Fibroblast of lung (primary cell): ENCODE measurements around the gene MKKS.

Source experiments
- EZH2 ChIP-seq: IDR thresholded peaks from 2 replicates; pipeline ENCODE4 v1.5.1; 2012; ENCODE audit warnings: low read length, control low read depth, mild to moderate bottlenecking; ENCODE audit errors: missing control alignments
- TF ChIP-seq, protein P1 (sequence below), 2 donors: IDR thresholded peaks in 1 of 2; conservative IDR thresholded peaks in 1 of 2; 1 replicate in 1 of 2; 2 replicates in 1 of 2; pipeline ENCODE4 v1.5.1; 2011 to 2012; ENCODE audit warnings: low read length in 2 of 2, control low read depth in 1 of 2, inconsistent platforms in 1 of 2, low read depth in 1 of 2, mild to moderate bottlenecking in 1 of 2

DNA sequence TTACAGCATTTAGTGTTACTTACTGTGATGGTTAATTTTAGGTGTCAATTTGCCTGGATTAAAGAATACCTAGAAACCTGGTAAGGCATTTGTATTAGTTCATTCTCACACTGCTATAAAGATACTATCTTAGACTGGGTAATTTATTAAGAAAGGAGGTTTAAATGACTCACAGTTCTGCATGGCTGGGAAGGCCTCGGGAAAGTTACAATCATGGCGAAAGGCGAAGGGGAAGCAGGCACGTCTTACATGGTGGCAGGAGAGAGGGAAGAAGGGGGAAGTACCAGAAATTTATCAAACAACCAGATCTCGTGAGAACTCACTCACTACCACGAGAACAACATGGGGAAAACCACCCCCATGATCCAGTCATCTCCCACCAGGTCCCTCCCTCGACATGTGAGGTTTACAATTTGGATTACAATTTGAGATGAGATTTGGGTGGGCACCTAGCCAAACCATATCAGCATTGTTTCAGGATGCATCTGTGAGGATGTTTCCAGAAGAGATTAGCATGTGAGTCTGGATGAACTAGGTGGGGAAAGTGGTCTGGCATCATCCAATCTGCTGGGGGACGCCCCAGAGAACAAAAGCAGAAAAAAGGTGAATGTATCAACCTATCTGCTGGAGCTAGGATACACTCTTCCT, 76.8 kb downstream of the MKKS start:
- TF ChIP-seq, protein P1, sequence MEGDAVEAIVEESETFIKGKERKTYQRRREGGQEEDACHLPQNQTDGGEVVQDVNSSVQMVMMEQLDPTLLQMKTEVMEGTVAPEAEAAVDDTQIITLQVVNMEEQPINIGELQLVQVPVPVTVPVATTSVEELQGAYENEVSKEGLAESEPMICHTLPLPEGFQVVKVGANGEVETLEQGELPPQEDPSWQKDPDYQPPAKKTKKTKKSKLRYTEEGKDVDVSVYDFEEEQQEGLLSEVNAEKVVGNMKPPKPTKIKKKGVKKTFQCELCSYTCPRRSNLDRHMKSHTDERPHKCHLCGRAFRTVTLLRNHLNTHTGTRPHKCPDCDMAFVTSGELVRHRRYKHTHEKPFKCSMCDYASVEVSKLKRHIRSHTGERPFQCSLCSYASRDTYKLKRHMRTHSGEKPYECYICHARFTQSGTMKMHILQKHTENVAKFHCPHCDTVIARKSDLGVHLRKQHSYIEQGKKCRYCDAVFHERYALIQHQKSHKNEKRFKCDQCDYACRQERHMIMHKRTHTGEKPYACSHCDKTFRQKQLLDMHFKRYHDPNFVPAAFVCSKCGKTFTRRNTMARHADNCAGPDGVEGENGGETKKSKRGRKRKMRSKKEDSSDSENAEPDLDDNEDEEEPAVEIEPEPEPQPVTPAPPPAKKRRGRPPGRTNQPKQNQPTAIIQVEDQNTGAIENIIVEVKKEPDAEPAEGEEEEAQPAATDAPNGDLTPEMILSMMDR (conservative IDR thresholded peaks at IDR 0.05 in 1 of 2, IDR thresholded peaks at IDR 0.05 in 1 of 2; ENCODE audit: low read depth in 1 of 2, low read length in 2 of 2): no peak
- no peak for TF ChIP-seq EZH2
